ENCODE data around the gene FBXO17.

FBXO17 gene

GRCh38 chr19:38915329-38916321, 59.9 kb downstream of the FBXO17 start:
- no peak for DNase-seq (ENCODE audit: low read depth)

- DNase-seq (ENCODE audit: low read depth), result no peak
Measured at GRCh38 chr19:38913958-38914357, 61.6 kb downstream of the FBXO17 start.

DNA sequence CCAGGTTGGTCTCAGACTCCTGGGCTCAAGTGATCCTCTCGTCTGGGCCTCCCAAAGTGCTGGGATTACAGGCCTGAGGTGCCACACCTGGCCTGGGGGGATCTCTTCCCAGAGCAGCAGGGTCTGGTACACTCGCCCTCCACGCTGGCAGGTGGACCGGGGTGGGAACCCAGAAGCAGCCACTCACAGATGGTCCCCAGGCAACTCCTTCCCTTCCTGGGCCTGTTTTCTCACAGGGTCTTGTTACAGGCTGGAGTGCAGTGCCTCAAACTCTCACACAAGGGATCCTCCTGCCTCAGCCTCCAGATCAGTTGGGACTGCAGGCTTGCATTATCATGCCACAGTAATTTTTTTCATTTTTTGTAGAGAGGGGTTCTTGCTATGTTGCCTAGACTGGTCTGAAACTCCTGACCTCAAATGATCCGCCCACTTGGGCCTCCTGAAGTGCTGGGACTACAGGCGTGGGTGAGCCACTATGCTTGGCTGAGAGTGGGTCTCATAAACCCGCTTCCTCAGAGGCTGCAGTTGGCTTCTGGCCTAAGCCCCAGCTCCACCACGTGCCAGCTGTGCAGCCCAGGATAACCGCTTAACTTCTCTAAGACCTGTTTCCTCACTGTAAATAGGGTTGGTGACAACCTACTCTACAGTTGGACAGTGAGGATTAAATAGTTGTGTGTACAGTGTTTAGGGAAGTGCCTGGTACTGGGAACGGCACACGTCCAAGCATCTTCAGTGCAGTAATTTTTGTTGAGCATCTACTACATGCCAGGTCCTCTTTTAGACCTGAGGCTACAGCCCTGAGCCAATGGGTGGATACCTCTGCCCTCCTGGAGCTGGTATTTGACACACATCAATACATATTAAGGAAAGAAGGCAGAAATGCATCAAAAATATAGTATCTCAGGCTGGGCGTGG, 62.7 kb downstream of the FBXO17 start:
- DNase-seq (ENCODE audit: low read depth), result no peak

DNA sequence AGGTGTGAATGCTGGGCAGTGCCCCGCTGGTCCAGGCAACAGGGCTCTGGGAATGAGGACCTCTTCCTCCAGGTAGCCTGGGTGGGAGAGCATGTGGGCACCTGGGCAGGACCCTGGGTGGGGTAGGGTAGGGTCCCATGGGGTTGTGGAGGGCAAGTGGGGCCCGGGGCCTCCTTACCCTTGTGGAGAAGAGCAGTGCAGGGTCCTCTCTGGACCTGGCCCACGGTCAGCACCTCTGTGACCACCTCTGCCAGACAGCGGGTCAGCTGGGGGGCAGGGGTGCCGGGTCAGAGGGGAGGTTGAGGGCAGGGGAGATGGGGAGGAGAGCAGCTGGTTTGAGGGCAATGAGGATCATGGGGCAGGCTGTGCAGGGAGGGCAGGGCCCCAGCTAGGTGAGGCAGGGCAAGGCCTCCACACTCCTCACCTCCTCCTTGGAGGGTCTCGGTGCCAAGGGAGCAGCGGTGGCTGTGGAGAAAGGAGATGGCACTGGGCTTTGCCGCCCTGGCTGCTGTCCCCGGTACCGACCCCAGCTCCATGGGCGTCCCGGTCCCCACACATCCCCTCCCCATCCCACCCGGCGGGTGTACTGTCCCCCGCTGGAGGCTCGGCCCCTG, 64.0 kb downstream of the FBXO17 start:
- no peak for DNase-seq (ENCODE audit: low read depth)

DNA sequence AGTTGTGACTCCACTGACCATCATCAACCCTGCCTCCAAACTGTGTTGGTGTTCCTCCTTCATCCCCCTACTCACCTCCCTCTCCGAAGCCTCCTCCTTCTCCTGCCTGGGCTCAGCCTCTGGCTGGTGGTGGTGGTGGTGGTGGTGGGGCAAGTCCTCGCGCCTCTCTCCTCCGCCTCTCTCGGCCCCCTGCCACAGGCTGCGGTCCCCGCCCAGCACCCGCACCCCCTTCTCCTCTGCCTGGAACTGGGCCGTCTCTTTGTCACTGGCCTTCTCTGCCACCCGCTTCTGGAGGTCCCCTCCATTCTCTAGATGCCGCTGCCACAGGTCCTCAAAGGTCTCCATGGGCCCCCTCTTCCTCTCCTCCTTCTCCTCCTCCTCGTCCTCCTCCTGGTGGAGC, 65.1 kb downstream of the FBXO17 start:
- DNase-seq (ENCODE audit: low read depth), result no peak

DNA sequence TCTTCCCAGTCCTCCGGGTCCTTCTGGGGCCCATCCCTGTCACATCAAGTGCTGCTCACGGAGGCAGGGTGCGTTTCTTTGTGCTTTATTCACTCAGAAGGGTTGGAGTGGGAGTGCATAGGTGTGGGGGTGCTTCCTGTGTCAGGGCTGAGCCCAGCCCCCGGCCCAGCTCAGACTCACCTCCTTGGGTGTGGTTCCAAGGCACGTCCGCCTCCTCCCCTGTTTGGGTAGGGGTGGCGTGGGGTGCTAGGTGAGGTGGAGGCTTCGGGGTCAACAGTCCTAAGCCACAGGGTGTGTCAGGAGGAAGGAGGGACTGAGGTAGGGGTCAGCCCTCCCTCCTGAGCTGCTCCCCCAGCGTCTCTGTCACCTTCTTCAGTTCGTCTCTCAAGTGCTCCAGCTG, 66.6 kb downstream of the FBXO17 start:
- DNase-seq (ENCODE audit: low read depth), result no peak

- DNase-seq (ENCODE audit: low read depth), result no peak
Measured at GRCh38 chr19:38907670-38908069, 67.9 kb downstream of the FBXO17 start.

DNA sequence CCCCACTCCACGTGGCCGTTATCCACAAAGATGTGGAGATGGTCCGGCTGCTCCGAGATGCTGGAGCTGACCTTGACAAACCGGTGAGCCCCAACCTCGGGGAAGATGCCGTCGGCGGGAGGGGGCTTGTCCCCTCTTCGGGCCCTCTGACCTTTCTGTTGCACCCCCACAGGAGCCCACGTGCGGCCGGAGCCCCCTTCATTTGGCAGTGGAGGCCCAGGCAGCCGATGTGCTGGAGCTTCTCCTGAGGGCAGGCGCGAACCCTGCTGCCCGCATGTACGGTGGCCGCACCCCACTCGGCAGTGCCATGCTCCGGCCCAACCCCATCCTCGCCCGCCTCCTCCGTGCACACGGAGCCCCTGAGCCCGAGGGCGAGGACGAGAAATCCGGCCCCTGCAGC, 68.3 kb downstream of the FBXO17 start:
- DNase-seq (ENCODE audit: low read depth), result no peak

DNA sequence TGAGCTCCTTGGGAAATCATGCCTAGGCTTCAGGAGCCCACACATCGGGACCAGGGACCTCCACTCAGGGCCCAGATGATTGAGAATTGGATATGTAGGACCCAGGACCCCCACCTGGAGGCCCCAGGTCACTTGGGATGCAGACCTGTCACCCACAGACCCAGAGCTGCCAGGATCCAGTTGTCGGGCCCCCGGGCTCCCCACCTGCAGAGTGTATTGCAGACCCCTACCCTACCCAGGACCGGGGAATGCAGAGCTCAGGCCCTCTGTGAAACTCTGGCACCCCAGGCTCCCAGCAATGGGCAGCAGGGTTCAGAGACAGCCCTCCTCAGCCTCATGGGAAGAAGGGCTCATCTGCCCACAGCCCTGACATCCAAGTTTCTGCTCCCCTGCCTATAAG, 69.9 kb downstream of the FBXO17 start:
- DNase-seq (ENCODE audit: low read depth), result no peak

DNA sequence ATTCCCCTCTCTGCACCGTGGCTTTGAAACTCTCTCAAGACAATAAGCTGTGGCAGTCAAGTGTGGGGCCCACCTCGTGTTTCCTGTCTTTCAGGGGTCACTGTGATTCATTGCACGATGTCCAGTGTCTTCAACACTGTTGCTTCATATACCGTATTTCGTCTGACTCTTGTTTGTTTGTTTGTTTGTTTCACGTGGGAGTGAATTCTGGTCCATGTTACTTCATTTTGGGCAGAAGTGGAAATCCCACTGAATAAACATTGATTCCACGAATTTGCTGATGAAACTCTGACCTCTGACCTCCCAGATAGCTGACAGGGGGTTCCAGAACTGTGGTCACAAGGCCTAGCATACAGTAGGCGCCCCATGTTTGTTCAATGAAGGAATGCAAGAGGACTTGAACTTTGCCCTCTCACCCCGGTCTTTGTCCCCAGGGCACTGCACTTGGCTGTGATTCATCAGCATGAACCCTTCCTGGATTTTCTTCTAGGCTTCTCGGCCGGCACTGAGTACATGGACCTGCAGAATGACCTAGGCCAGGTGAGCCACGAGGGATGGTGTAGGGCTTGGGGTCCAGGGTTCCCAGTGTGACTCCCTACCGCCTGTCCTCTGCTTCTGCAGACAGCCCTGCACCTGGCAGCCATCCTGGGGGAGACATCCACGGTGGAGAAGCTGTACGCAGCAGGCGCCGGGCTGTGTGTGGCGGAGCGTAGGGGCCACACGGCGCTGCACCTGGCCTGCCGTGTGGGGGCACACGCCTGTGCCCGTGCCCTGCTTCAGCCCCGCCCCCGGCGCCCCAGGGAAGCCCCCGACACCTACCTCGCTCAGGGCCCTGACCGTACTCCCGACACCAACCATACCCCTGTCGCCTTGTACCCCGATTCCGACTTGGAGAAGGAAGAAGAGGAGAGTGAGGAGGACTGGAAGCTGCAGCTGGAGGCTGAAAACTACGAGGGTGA, 70.7 kb downstream of the FBXO17 start:
- no peak for DNase-seq (ENCODE audit: low read depth)

GRCh38 chr19:38901683-38902082, 73.9 kb downstream of the FBXO17 start:
- no peak for DNase-seq (ENCODE audit: low read depth)

GRCh38 chr19:38900743-38901190, 74.8 kb downstream of the FBXO17 start:
- DNase-seq (ENCODE audit: low read depth), result no peak

DNA sequence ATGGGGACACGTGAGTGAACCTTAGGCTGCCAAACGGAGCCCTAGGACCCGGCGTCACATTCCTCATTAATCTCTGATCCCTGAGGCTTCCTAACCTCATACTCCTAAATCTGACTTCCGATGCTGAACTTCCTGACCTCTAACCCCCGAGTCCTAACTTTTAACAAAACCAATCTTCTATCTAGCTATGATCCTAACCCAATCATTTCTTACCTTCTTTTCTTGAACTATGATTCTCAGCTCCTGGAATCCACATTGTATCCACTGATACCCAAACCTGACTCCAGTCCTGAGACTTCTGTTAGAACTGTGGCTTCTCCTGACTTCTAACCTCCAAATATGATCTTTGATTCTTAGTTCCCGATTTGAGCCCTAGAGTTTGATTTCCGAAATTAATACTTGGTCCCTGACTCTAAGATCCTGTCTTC, 75.3 kb downstream of the FBXO17 start:
- DNase-seq (ENCODE audit: low read depth), result no peak

DNA sequence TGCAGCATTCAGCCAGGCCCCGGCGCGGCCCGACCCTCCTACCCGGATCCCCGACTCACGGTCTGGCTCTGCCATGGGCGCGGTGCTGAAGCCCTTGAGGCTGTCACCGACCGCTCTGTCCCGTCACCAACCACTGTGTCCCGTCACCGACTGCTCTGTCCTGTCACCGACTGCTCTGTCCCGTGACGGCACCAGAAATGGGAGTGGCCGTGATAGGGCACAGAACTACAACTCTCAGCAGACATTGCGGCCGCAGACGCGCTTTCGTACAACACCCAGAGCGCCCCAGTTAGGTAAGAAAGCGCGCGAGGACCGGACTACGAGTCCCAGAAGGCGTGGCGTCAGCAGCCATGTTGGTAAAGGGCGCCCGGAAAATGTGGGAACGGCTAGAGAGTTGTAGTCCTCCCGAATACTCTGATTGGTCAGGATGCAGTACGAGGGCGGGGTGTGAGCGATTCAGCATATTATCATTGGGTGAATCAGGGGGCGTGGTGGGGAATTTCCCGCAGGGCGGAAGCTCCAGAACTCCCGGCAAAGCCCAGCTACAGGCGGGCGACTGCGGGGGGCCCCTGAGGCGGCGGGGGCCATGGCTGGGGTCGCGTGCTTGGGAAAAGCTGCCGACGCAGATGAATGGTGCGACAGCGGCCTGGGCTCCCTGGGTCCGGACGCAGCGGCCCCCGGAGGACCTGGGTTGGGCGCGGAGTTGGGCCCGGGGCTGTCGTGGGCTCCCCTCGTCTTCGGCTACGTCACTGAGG, 75.9 kb downstream of the FBXO17 start, which contains the start of the genes NFKBIB and SIRT2:
Gene NFKBIB (plus strand): TSS at position 523 of the 755 bp plus-strand sequence. CDS start 64 bp downstream, at position 587.
Gene SIRT2 (minus strand): TSS at position 172 of the 755 bp plus-strand sequence. CDS start 97 bp downstream, at position 75.
- peak; percentile 99 for DNase-seq (ENCODE audit: low read depth)

GRCh38 chr19:38898788-38899446, 76.6 kb downstream of the FBXO17 start:
- DNase-seq (ENCODE audit: low read depth), result peak; percentile 10

GRCh38 chr19:38894968-38895367, 80.6 kb downstream of the FBXO17 start:
- no peak for DNase-seq (ENCODE audit: low read depth)

- DNase-seq (ENCODE audit: low read depth), result no peak
Measured at GRCh38 chr19:38893341-38893771, 82.2 kb downstream of the FBXO17 start.

GRCh38 chr19:38892841-38893240, 82.7 kb downstream of the FBXO17 start:
- no peak for DNase-seq (ENCODE audit: low read depth)

DNA sequence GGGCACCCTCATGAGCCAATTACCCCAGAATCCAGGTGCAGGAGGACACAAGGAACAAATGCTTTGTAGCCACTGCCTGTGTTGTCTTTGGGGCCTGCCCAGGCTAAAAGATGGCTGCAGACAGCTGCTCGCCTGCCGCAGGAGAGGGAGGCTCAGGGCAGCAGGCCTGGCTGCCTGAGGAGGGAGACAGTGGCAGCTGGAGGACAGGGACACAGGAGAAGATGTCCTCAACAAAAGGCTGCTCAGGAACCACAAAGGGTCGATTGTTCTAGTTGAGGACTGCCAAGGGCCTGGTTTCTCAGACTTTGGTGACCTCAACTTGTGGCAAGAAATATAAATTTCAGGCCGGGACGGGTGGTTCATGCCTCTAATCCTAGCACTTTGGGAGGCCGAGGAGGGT, 83.8 kb downstream of the FBXO17 start:
- no peak for DNase-seq (ENCODE audit: low read depth)

Data from stimulated activated CD8-positive, alpha-beta memory T cell treated with anti-CD3 and anti-CD28 coated beads, Interleukin-12 subunit alpha, Interleukin-12 subunit beta, amount 100 ng/mL, for 1 hour (primary cell).